HG03575 (cell line): ENCODE measurements around the gene MRPL36.
"Not testable (repeated sequence)": the region's sequence is repeated elsewhere in the genome, so short reads cannot be mapped to it uniquely, and the experiment has no call there.

Experiments used
- ATAC-seq: cut with Tn5 transposase; IDR thresholded peaks from one replicate; pipeline ENCODE4 v1.9.1; 2021; ENCODE audit not compliant: unreplicated experiment, insufficient number of reproducible peaks, low FRiP score; ENCODE audit errors: extremely low read depth

MRPL36 gene

GRCh38 chr5:1799602-1800471 is at the start of gene MRPL36:
TSS of gene MRPL36 (minus strand) at chr5:1799837. CDS start at chr5:1798935, 902 bp downstream.
- ATAC-seq = no peak

GRCh38 chr5:1847611-1848010 is 48.0 kb upstream of the MRPL36 start:
- ATAC-seq = no peak

- no peak for ATAC-seq
Observed at GRCh38 chr5:1847056-1847455, 47.4 kb upstream of the MRPL36 start.

- no peak for ATAC-seq
Observed at GRCh38 chr5:1846583-1846982, 46.9 kb upstream of the MRPL36 start.

- no peak for ATAC-seq
Observed at GRCh38 chr5:1845696-1846095, 46.1 kb upstream of the MRPL36 start.

- ATAC-seq = no peak
Observed at GRCh38 chr5:1844708-1845436, 45.2 kb upstream of the MRPL36 start.

- not testable (repeated sequence) for ATAC-seq
Observed at GRCh38 chr5:1843761-1844160, 44.1 kb upstream of the MRPL36 start.

- no peak for ATAC-seq
Observed at GRCh38 chr5:1842004-1842819, 42.6 kb upstream of the MRPL36 start.

- ATAC-seq = no peak
Observed at GRCh38 chr5:1840741-1841521, 41.3 kb upstream of the MRPL36 start.

GRCh38 chr5:1840071-1840547 is 40.5 kb upstream of the MRPL36 start:
- no peak for ATAC-seq

GRCh38 chr5:1838013-1838412 is 38.4 kb upstream of the MRPL36 start:
- no peak for ATAC-seq

GRCh38 chr5:1836891-1837880 is 37.5 kb upstream of the MRPL36 start:
- ATAC-seq = no peak

- no peak for ATAC-seq
Observed at GRCh38 chr5:1836176-1836890, 36.7 kb upstream of the MRPL36 start.

GRCh38 chr5:1835431-1835830 is 35.8 kb upstream of the MRPL36 start:
- ATAC-seq = no peak

GRCh38 chr5:1834721-1835429 is 35.2 kb upstream of the MRPL36 start:
- no peak for ATAC-seq

- ATAC-seq = no peak
Observed at GRCh38 chr5:1834022-1834551, 34.5 kb upstream of the MRPL36 start.
